ENCODE data around the gene NMRK1.

Gene NMRK1

DNA sequence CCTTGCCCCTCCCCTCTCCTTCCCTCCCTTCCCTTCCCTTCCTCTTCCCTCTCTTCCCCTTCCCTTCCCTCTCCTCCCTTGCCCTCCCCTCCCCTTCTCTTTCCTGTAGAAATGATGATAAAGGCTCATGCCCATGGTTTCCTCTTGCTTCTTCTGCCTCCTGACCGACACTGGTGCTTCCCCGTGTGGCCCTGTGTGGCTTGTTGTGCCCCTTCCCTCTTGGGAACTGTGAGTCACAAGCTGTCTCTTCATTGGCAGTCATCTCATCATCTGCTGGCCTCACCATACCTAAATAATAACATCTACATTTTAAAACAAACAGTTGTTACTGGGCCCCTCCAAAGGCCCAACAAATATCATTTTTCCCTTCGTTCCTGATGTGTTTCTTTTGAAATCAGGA lies 48.2 kb downstream of the NMRK1 start:
- no peak overlapping the region for H3K4me3 ChIP-seq (ENCODE audit: low read depth, low read length)
- TF ChIP-seq, protein P1, sequence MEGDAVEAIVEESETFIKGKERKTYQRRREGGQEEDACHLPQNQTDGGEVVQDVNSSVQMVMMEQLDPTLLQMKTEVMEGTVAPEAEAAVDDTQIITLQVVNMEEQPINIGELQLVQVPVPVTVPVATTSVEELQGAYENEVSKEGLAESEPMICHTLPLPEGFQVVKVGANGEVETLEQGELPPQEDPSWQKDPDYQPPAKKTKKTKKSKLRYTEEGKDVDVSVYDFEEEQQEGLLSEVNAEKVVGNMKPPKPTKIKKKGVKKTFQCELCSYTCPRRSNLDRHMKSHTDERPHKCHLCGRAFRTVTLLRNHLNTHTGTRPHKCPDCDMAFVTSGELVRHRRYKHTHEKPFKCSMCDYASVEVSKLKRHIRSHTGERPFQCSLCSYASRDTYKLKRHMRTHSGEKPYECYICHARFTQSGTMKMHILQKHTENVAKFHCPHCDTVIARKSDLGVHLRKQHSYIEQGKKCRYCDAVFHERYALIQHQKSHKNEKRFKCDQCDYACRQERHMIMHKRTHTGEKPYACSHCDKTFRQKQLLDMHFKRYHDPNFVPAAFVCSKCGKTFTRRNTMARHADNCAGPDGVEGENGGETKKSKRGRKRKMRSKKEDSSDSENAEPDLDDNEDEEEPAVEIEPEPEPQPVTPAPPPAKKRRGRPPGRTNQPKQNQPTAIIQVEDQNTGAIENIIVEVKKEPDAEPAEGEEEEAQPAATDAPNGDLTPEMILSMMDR (IDR thresholded peaks at IDR 0.05; ENCODE audit: low read depth, low read length) = no peak

DNA sequence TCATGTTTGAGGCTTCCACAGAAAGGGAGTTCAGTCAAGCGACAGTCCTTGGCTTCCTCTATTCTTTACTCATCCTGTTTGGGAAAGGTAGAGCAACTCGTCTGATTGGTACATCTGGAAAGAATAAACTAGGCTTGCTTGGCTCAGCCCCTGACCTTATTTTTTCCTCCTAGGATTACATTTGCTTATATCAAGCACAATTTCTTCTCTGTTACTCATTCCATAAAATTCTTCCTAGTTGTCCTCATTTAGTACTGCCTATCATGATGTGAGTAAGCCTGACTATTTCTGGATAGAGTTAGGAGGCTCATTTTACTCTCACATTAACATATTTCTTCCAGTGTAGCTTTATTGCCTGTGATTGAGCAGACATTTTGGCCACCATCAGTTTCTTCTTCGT lies 48.9 kb downstream of the NMRK1 start:
- TF ChIP-seq, protein P1 (IDR thresholded peaks at IDR 0.05; ENCODE audit: low read depth, low read length) = no peak
- H3K4me3 ChIP-seq (ENCODE audit: low read depth, low read length) = no peak overlapping the region

DNA sequence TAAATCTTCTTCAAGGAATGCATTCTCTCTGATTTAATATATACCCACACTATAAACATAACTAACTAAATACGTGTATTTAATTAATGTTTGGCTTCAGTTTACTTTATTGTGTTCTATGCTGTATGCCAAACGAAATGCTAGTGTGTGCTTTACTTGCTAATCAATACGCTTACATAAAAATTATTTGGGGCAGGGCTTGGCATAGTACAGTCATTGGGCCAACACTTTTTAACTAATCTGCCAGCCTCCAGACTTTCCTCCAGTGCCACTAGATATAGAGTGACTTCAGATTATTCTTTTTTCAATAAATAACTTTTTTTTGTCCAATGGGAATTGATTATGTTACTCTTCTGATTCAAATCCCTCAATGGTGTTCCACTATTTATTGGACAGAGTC lies 51.2 kb downstream of the NMRK1 start:
- H3K4me3 ChIP-seq (ENCODE audit: low read depth, low read length) = no peak overlapping the region
- TF ChIP-seq, protein P1 (IDR thresholded peaks at IDR 0.05; ENCODE audit: low read depth, low read length) = no peak

DNA sequence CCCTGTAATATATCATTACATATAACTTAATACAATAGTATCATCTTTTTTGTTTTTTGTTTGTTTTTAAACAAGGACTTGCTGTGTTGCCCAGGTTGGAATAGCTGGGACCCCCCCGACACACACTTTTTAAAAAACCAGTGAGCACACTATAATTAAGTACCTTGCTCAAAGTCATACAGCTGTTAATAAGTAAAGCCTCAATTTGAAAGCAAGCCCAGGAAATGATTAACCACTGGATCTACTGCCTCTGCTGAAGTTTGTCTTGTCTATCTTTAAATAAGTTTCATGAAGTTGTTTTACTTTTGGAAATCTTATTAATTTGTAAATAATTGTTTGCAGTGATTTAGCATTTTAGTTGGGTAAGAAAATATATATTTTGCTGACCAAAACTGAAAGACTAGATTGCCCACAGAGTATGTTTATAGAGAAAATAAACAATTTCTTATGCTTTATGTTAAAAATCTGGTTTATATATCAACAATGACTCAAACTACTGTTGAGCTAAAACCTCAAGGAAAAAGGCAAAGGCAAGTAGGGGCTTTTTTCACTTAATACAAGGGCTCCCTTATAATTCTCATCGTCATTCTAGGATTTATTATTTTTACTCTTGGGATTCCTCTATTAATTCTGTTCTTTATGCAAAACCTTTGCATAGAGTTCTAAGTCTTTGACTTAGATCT lies 54.0 kb downstream of the NMRK1 start:
- TF ChIP-seq, protein P1 (IDR thresholded peaks at IDR 0.05; ENCODE audit: low read depth, low read length) = no peak
- no peak overlapping the region for H3K4me3 ChIP-seq (ENCODE audit: low read depth, low read length)

DNA sequence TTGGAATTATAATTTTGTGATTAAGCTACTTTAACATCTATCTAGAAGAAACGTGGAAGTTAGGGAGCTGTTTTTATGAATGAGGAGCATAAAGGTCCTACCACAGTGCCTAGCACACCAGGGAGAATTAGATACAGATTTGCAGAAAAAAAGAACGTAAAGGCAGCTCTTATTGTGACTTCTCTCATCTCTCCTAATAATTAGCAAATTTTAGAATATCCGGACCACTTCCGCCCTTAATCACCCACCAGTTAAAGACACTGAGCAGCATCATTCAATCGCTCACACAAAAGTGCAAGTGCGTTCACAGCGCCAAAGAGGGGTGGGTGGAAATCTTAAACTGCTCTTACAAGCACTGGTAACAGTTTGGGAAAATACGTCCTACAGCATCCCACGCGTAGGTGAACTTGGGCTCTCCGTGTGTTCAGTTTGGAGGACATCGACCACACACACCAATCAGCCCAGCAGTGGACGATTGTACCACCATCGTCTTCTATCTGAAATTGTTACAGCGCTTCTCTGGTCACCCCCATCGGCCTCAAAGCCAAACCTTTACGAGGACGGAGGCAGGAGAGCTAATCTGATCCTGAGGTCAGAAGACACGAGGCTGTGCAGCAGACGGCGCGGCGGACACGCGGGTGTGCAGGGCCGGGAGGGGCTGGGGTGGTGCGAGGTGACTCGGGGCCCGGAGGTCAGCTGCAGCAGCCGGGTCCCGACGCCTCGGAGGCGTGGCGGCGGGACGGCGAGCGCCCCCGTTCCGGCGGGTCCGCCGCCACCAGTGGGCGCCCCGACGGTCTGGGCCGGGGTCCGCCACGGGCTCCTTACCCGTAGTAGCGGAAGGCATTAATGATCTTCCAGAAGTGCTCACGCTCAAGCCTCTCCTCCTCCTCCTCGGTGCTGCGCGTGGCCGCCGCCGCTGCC lies 60.5 kb downstream of the NMRK1 start:
- peak overlapping the region; percentile 60 for H3K4me3 ChIP-seq (ENCODE audit: low read depth, low read length)
- TF ChIP-seq, protein P1 (IDR thresholded peaks at IDR 0.05; ENCODE audit: low read depth, low read length) = no peak

DNA sequence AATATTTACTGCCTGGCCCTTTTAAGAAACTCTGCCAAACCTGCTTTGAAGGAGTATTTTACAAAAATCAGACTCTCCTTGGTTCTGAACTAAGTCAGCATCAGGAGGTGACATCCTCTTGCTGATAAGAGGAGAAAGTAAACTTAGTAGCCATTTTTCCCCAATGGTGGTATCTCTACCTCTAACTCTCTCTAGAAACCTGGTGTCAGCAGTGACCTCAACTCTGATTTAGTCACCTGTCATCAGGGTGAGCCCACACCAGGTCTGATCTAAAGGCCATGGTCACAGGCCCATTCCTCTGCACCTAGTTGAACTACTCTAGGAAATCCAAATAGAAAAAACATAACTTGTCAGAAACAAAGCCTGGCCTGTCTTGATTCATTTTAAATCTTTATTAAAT lies 64.1 kb downstream of the NMRK1 start:
- TF ChIP-seq, protein P1 (IDR thresholded peaks at IDR 0.05; ENCODE audit: low read depth, low read length) = no peak
- no peak overlapping the region for H3K4me3 ChIP-seq (ENCODE audit: low read depth, low read length)

DNA sequence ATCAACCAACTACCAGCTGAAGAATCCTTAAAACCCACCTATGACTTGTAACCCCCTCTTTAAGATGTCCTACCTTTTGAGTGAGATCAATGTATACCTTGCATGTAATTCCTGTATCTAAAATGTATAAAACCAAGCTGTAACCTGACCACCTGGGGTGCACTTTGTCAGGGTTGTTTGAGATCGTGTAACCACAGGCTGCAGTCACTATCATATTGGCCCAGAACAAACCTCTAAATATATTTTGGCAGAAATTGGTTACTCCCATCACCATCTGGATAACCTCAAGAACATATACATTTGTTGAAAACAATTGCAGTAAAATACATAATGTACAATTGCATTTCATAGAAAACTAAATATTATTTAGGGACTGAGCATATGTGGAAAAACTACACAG lies 68.3 kb downstream of the NMRK1 start:
- TF ChIP-seq, protein P1 (IDR thresholded peaks at IDR 0.05; ENCODE audit: low read depth, low read length) = no peak
- no peak overlapping the region for H3K4me3 ChIP-seq (ENCODE audit: low read depth, low read length)
